ENCODE data around the gene SEC14L2. TPM values are rescaled to one million over a fixed set of nuclear protein-coding genes. Genes with fewer than 3 reads are reported as not detected.

The SEC14L2 gene
- total and polyA plus RNA-seq, 2 of the 8 experiments (the other 6 are each of a cell fraction or from before 2014, with no cell fraction given), result 2.8 to 3.2 TPM

GRCh38 chr22:30425327-30425615 is 28.5 kb downstream of the SEC14L2 start:
- Histone ChIP-seq H4K20me1 (replicated peaks in 1 of 2; ENCODE audit: control insufficient read depth in 1 of 2, insufficient read depth in 2 of 2, low read length in 2 of 2) (peaks cover 0 to 22% of the 10 kb centered on the region in 2 experiments), H2BK5ac (ENCODE audit: low read depth, low read length) (no peak overlapping the region), H2BK120ac (replicated peaks; ENCODE audit: low read depth, low read length) (no peak overlapping the region), H3K9me3 (ENCODE audit: insufficient read depth in 2 of 2, low read depth in 1 of 2, low read length in 1 of 2) (no peaks in the 10 kb centered on the region), H3K4me3 (ENCODE audit: extremely low read depth in 1 of 4, insufficient read depth in 2 of 4, low read depth in 3 of 4, low read length in 4 of 4) (peak overlapping the region; percentile 66 to 88 (median 80)), H2AK5ac (ENCODE audit: low read depth, low read length) (no peak overlapping the region), H3K23me2 (ENCODE audit: low read depth, low read length) (peaks cover 22% of the 10 kb centered on the region), H3K18ac (ENCODE audit: extremely low read depth, low read length) (peak overlapping the region; percentile 36; the same call in 1 of the 2 replicates), H3K36me3 (ENCODE audit: control insufficient read depth in 2 of 4, insufficient read depth in 4 of 4, low read length in 3 of 4) (peaks cover 2 to 13% (median 7%) of the 10 kb centered on the region in 4 experiments; a peak in 6 of 8 replicates), H3K4ac (replicated peaks; ENCODE audit: insufficient read length, low read depth, low read length) (no peak overlapping the region), H3K4me2 (ENCODE audit: insufficient read depth in 1 of 2, low read depth in 2 of 2, low read length in 2 of 2) (peak overlapping the region; percentile 70 to 71), H4K91ac (replicated peaks; ENCODE audit: insufficient read length, low read length) (no peak overlapping the region), H2BK12ac (ENCODE audit: low read depth, low read length) (no peak overlapping the region), H4K5ac (ENCODE audit: insufficient read length, low read depth, low read length) (no peak overlapping the region), H3K27ac (ENCODE audit: low read depth, low read length) (no peak overlapping the region), H3K23ac (ENCODE audit: insufficient read length) (no peak overlapping the region), H2BK20ac (ENCODE audit: low read length) (no peak overlapping the region), H3K4me1 (replicated peaks in 1 of 4; ENCODE audit: control insufficient read depth in 3 of 4, insufficient read depth in 4 of 4, low read length in 3 of 4) (peaks cover 6 to 28% (median 15%) of the 10 kb centered on the region in 4 experiments), H3K27me3 (replicated peaks in 1 of 4; ENCODE audit: control insufficient read depth in 3 of 4, extremely low read depth in 1 of 4, insufficient read depth in 3 of 4, low read length in 3 of 4) (no peaks in the 10 kb centered on the region), H4K8ac (ENCODE audit: extremely low read depth, insufficient read depth, low read length) (no peak overlapping the region), H2AFZ (ENCODE audit: low read length) (0 out of 2 replicates have a peak overlapping the region, but pooled peaks have one; percentile 6), H3K56ac (replicated peaks; ENCODE audit: insufficient read length, low read depth, low read length) (no peak overlapping the region), H3K79me1 (ENCODE audit: low read depth, low read length) (no peaks in the 10 kb centered on the region; the same call in 1 of the 2 replicates), H3K79me2 (ENCODE audit: control insufficient read depth in 1 of 2, insufficient read depth in 2 of 2, low read length in 2 of 2) (peaks cover 0 to 7% of the 10 kb centered on the region in 2 experiments; a peak in 1 of 4 replicates), H3K9ac (replicated peaks in 1 of 4; ENCODE audit: extremely low read depth in 1 of 4, low read depth in 3 of 4, low read length in 3 of 4) (no peak overlapping the region), H2BK15ac (ENCODE audit: low read length) (no peak overlapping the region), H3K14ac (ENCODE audit: insufficient read length) (no peak overlapping the region)
- POLR2A ChIA-PET (ENCODE audit: partially characterized antibody), result interaction anchor here (0.7 to 5.2 kb wide), 16 partner anchors 11 to 322 kb away, joined by 3 to 39 read pairs (median 6); partner anchors contain the start of genes CASTOR1, CCDC157, SEC14L2 and SF3A1
- TF ChIP-seq KDM5A (IDR thresholded peaks at IDR 0.05; ENCODE audit: low read length), result no peak
- TF ChIP-seq RBBP5 (IDR thresholded peaks at IDR 0.05; ENCODE audit: borderline replicate concordance, low read depth, low read length), result no peak
- no peak for TF ChIP-seq TAF7 (optimal IDR thresholded peaks at IDR 0.05; ENCODE audit: borderline replicate concordance, low read depth, low read length)
- no peak for TF ChIP-seq GABPA (IDR thresholded peaks at IDR 0.05; ENCODE audit: borderline replicate concordance, insufficient read depth, low read length)
- TF ChIP-seq EP300 (IDR thresholded peaks at IDR 0.05; ENCODE audit: borderline replicate concordance in 1 of 2, low read depth in 2 of 2, low read length in 2 of 2), result no peak
- no peak for TF ChIP-seq SIRT6 (IDR thresholded peaks at IDR 0.05; ENCODE audit: low read length)
- no peak for TF ChIP-seq SP2 (IDR thresholded peaks at IDR 0.05; ENCODE audit: low read length)
- no peak for TF ChIP-seq KDM1A (IDR thresholded peaks at IDR 0.05; ENCODE audit: borderline replicate concordance, low read length)
- TF ChIP-seq FOSL1 (IDR thresholded peaks at IDR 0.05; ENCODE audit: insufficient read depth, low read depth, low read length), result no peak
- TF ChIP-seq CTBP2 (IDR thresholded peaks at IDR 0.05; ENCODE audit: borderline replicate concordance, insufficient read depth, insufficient read length, low read length), result no peak
- no peak for TF ChIP-seq ATF2 (IDR thresholded peaks at IDR 0.05; ENCODE audit: low read length)
- WGBS, 2 experiments (ENCODE audit: extremely low coverage in 1 of 2, insufficient coverage in 1 of 2, insufficient read length in 1 of 2, insufficient replicate concordance in 2 of 2, low coverage in 1 of 2, low lambda C conversion rate in 2 of 2, missing lambda C conversion rate in 1 of 2), result 18% methylated on average over 7 of the region's 9 CpGs; no CpG with 5 or more reads in 1 of the 2 experiments
- CTCF ChIA-PET (ENCODE audit: partially characterized antibody), result interaction anchor here (0.6 to 12.0 kb wide), 9 partner anchors 8 to 654 kb away, joined by 3 to 164 read pairs (median 6); partner anchors contain the start of gene SEC14L2
- FAIRE-seq, result no peak
- no peak for DNase-seq (ENCODE audit: low read depth in 1 of 2, low spot score in 2 of 2)
